GM19099 (cell line): ENCODE results near the gene TAC4.

Source experiments
- POLR2A ChIP-seq: IDR thresholded peaks from 3 replicates; pipeline ENCODE4 v1.6.1; 2011; ENCODE audit warnings: low read depth; ENCODE audit not compliant: insufficient read length; ENCODE audit errors: extremely low read depth

TAC4 gene

DNA sequence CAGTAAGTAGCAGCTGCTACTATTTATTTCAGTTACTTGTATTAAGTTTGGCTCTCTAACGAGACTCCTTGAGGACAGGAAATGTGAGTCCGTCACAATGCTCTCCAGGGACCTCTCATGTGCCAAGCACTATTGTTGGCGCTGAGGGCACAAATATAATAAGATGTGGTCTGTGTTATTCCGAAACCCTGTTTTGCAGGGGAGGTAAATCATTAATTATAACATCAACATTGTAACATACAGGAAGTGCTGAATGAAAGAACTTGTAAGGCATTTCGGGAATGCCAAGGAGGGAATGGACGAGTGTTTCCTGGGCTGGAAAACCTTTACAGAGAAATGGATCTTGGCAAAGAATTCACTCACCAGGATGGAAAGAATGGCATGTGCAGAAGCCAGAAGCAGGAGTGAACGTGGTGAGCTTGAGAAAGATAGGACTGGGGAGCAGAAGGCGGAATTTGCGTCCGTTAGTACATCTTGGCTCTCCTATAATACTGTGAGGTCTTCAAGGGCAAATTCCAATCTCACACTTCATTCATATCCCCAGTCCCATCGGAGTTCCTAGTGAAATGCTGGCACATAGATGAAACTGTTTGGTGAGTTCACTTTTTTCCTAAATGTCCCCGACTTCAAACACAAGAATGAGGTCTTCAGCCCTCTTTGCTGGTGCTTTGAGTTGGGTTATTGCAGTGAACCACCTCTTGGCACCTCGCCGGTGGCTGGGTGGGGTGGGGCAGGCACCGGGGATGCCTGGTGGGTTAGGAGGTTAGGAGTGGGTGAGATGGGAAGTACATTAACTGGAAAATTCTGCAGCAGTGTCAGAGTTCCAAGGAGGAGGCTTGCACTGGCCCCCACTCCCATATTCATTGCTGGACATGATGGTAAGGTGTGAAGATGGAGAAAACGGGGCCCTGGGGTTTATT lies 11.5 kb downstream of the TAC4 start:
- TF ChIP-seq POLR2A, result no peak

DNA sequence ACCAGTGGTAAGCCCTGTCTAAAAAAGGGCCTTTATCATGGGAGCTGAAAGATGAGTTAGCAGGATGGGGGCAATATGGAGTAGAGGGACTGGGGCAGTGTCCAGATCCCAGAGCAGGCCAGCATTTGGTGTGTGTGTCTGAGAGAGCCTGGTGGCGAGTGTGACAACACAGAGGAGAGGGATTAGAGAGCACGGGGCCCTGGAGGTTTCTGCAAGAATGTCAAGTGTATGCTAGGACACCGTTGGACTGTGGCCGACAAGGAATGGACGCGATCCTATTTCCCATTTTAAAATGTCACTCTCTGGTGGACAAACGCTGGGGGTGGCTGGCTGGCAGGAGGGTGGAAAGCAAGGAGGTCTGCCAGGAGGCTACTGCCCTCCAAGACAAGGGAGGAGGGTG lies 12.4 kb downstream of the TAC4 start:
- TF ChIP-seq POLR2A, result no peak

- no peak for TF ChIP-seq POLR2A
Measured at GRCh38 chr17:49834118-49834743, 13.6 kb downstream of the TAC4 start.

- TF ChIP-seq POLR2A, result no peak
Measured at GRCh38 chr17:49832840-49833599, 14.8 kb downstream of the TAC4 start.

- TF ChIP-seq POLR2A, result no peak
Measured at GRCh38 chr17:49830605-49831004, 17.3 kb downstream of the TAC4 start.

GRCh38 chr17:49829026-49829425 lies 18.8 kb downstream of the TAC4 start:
- no peak for TF ChIP-seq POLR2A

DNA sequence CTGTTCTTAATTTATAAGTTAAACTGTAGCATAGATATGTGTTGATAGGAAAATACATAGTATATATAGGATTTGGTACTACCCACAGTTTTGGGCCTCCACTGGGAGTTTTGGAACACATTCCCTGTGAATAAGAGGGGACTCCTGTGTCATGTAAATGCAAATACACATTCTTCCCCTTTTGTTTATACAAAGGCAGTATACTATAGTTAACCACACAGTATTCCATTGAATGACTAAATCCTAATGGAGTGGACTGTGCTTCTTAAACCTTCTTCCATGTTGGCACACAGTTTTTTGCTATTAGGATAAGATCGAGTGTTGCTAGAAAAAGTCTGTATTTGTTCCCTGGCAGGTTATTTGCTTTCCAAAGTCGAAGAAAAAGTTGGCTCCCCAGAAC lies 22.2 kb downstream of the TAC4 start:
- no peak for TF ChIP-seq POLR2A

DNA sequence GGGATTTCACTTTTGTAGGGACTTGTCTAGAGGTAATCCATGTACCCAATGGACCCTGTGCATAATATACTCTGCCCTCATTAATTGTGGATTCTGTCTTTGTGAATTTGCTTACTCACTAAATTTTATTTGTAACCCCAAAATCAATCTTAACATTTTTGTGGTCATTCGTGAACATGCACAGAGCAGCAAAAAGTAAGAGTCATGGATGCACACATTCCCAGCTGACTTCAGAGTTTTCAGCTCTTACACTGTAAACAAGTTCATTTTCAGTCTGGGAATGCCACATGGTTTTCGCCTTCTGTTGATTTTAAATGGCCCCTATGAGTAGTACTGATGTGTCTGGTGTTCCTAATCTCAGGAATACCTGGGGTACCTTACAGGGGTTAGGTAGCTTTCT lies 24.3 kb downstream of the TAC4 start:
- TF ChIP-seq POLR2A, result no peak

GRCh38 chr17:49822829-49823228 lies 25.0 kb downstream of the TAC4 start:
- TF ChIP-seq POLR2A, result no peak

GRCh38 chr17:49821916-49822315 lies 26.0 kb downstream of the TAC4 start:
- no peak for TF ChIP-seq POLR2A

- no peak for TF ChIP-seq POLR2A
Measured at GRCh38 chr17:49821466-49821865, 26.4 kb downstream of the TAC4 start.

GRCh38 chr17:49820773-49821172 lies 27.1 kb downstream of the TAC4 start:
- TF ChIP-seq POLR2A, result no peak

DNA sequence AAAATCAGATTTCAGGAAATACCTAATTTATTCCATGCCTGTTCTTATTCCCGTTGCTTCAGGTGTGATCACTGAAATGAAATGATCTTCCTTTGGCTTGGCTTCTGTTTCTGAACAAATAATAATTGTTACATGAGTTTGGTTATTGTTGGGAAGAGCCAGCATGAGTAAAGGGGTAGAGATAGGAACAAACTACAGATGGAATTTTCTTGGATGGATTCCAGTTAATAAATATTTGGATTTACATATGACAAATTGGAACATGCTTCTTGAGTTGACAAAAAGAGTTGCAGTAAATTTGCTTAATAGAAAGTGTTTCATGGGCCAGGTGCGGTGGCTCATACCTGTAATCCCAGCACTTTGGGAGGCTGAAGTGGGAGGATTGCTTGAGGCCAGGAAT lies 28.2 kb downstream of the TAC4 start:
- TF ChIP-seq POLR2A, result no peak

- no peak for TF ChIP-seq POLR2A
Measured at GRCh38 chr17:49819138-49819537, 28.7 kb downstream of the TAC4 start.

- no peak for TF ChIP-seq POLR2A
Measured at GRCh38 chr17:49817993-49818392, 29.9 kb downstream of the TAC4 start.
